Activated naive CD4-positive, alpha-beta T cell treated with anti-CD3 and anti-CD28 coated beads, Interleukin-2, amount 10 ng/mL, durations not matched to agents 5 hours and 36 hours (primary cell): ENCODE data around the gene MPRIP. TPM values are rescaled to one million over a fixed set of nuclear protein-coding genes. Genes with fewer than 3 reads are reported as not detected.

Experiments used
- total RNA-seq, 2 experiments: library from RNA; stranded (reverse); gene quantifications; one replicate each; pipeline ENCODE4 v1.2.3, GENCODE V29; 2021

The MPRIP gene, protein sequence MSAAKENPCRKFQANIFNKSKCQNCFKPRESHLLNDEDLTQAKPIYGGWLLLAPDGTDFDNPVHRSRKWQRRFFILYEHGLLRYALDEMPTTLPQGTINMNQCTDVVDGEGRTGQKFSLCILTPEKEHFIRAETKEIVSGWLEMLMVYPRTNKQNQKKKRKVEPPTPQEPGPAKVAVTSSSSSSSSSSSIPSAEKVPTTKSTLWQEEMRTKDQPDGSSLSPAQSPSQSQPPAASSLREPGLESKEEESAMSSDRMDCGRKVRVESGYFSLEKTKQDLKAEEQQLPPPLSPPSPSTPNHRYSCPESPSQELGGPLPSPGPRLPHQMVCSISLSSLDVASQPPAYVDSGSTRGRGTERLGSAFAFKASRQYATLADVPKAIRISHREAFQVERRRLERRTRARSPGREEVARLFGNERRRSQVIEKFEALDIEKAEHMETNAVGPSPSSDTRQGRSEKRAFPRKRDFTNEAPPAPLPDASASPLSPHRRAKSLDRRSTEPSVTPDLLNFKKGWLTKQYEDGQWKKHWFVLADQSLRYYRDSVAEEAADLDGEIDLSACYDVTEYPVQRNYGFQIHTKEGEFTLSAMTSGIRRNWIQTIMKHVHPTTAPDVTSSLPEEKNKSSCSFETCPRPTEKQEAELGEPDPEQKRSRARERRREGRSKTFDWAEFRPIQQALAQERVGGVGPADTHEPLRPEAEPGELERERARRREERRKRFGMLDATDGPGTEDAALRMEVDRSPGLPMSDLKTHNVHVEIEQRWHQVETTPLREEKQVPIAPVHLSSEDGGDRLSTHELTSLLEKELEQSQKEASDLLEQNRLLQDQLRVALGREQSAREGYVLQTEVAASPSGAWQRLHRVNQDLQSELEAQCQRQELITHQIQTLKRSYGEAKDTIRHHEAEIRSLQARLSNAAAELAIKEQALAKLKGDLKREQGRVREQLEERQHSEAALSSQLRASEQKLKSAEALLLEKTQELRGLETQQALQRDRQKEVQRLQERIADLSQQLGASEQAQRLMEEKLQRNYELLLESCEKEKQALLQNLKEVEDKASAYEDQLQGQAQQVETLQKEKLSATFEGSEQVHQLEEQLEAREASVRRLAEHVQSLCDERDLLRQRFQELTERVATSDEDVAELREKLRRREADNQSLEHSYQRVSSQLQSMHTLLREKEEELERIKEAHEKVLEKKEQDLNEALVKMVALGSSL (N-terminal part only)
- total RNA-seq, result 100 to 1,000 TPM; 209 to 223 TPM

DNA sequence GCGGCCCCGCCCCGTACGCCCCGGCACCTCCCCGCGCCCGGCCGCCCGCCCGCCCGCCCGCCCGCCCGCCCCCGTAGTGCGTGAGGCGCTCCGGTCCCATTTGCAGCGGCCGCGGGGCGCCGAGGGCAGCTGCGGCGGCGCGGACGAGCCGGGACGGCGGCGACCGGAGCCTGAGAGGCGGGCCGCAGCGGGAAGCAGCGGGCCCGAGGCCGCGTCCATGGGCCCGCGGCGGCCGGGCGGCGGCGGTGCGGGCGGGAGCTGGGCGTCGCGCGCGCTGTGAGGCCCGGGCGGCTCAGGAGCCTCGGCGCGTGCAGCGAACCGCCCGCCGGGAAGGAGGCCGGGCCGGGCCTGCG is at the start of gene MPRIP:
TSS of gene MPRIP (plus strand) at position 74 of the 353 bp plus-strand sequence. CDS start 392 bp downstream, outside the sequence.

DNA sequence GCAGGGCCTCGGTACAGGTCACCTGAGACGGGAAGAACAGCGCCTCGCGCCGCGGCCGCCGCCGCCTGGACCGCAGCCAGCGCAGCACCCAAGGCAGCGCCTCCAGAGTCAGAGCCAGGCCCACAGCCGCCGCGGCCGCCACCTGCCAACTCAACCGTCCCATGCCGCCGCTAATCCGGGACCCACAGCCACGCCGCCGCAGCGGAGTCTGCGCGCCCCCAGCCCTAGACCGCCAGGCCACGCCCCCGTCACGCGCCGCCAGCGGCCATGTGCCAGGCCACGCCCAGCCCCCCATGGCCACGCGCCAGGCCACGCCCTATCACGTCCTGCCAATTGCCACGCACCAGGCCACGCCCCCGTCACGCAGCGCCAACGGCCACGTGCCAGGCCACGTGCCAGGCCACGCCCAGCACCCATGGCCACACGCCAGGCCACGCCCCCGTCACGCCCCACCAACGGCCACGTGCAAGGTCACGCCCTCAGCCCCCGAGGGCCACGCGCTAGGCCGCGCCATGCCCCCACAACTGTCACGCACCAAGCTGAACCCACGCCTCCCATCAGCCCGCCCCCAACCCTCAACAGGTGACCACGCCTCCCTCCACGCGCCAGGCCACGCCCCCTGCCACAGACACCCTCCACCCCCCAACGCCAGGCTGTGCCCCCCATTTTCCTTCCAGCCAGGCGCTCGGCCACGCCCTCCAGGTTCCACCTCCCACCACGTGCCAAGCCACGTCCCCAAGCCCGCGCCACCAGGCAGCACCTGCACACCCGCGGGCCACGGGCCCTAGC is 164.1 kb downstream of the MPRIP start, which contains the start of gene PLD6:
TSS of gene PLD6 (minus strand) at position 210 of the 789 bp plus-strand sequence. CDS start at position 163, 47 bp downstream.

DNA sequence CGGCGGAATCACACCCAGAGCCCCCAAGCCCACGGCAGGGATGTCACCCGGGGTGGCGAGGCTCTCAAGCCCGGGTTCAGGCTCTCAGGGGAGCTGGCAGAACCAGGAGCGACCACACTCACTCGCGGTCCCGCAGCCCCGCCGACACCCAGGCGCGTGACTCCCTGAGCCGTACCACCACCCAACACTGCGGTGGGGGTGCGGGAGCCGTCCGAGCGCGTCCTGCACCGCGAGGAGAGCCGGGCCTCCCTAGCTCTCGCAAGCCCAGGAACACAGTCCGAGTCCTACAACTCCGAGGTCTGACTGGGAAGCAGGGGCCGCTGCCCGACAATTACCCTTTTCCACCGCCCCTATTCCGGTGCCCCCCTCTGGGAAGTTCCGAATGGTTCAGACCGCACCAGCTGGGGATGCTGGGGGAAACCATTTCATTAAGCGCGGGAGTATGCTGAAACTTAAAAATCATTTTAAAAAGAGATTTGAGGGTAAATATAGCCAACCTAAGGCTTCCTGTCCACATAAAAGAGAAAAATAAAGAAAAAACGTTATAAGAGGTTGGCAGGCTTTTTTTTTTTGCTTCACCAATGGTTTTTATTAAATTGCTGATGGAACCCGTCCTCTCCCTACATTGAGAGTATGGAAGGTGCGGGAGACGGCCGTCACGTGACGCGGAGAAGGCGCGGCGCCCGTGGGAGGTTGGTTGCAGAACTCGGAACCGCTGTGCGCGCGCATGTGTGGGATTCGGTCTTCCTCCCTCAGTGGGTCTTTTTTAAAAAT is 195.0 kb downstream of the MPRIP start, which contains the start of gene FLCN:
TSS of gene FLCN (minus strand) at position 143 of the 774 bp plus-strand sequence. CDS start 9,031 bp downstream, outside the sequence.

Other genes with a start within 250 kb of the MPRIP start
- gene TNFRSF13B, start 70.3 kb upstream of the MPRIP start, total RNA-seq, result not detected
- gene PLD6, start 163.9 kb downstream of the MPRIP start, total RNA-seq, result 10 to 100 TPM in 1 of 2 experiments, 1 to 10 TPM in 1; 9.1 to 11.2 TPM
- 10 to 100 TPM; 56.0 to 59.6 TPM for gene FLCN, start 194.7 kb downstream of the MPRIP start, total RNA-seq
- 100 to 1,000 TPM in 1 of 2 experiments, 10 to 100 TPM in 1; 97.1 to 107 TPM for gene COPS3, start 238.8 kb downstream of the MPRIP start, total RNA-seq